ENCODE measurements around the gene RBM45.

GRCh38 chr2:178112202-178113152 is at the start of gene RBM45:
- TF ChIP-seq CTCF (IDR thresholded peaks at IDR 0.05) (peak; percentile 85 to 99 (median 93)), POLR2A (IDR thresholded peaks at IDR 0.05) (peak; percentile 58 to 59), EP300 (IDR thresholded peaks at IDR 0.05) (no peak)
